Measurements from ENCODE around the gene ITGAX. TPM values are rescaled to one million over a fixed set of nuclear protein-coding genes. Genes with fewer than 3 reads are reported as not detected.
A peak's percentile ranks its signal among the peaks of the same experiment; 100 is the strongest.
"Not testable (repeated sequence)": the region's sequence is repeated elsewhere in the genome, so short reads cannot be mapped to it uniquely, and the experiment has no call there.

ITGAX gene
- under 0.01 and 0.36 TPM in 2 replicates for total RNA-seq

- Histone ChIP-seq H3K4me2 (ENCODE audit: insufficient read depth, low read length) (no peak within 1 kb of the TSS), H3K79me2 (ENCODE audit: insufficient read depth, low read length) (no peaks in the 10 kb centered on the region), H3K4me3 (ENCODE audit: insufficient read depth, low read length) (no peak within 1 kb of the TSS), H3K27me3 (ENCODE audit: insufficient read depth, low read length) (no peaks in the 10 kb centered on the region), H2AFZ (ENCODE audit: low read length) (peak within 1 kb of the TSS; percentile 56), H3K36me3 (ENCODE audit: insufficient read depth, low read length) (no peaks in the 10 kb centered on the region), H3K27ac (ENCODE audit: low read depth, low read length) (no peak within 1 kb of the TSS), H4K20me1 (ENCODE audit: insufficient read depth, low read length) (no peaks in the 10 kb centered on the region), H3K4me1 (ENCODE audit: insufficient read depth, low read length) (peaks cover 5% of the 10 kb centered on the region), H3K9me3 (ENCODE audit: low read depth, low read length) (no peaks in the 10 kb centered on the region)
- DNase-seq (ENCODE audit: insufficient read length, low spot score, missing footprints): peak; percentile 91
- TF ChIP-seq CTCF (IDR thresholded peaks at IDR 0.05; ENCODE audit: extremely low read depth, low read depth, low read length): no peak
These were observed at the start of gene ITGAX for GRCh38 chr16:31354394-31355291. Gene ITGAX, plus strand, starts transcription at chr16:31355176. Its CDS starts 79 bp downstream, at chr16:31355255.

GRCh38 chr16:31305219-31305618, 49.8 kb upstream of the ITGAX start:
- Histone ChIP-seq H3K27ac (ENCODE audit: low read depth, low read length) (no peak overlapping the region), H3K9me3 (ENCODE audit: low read depth, low read length) (no peaks in the 10 kb centered on the region), H3K79me2 (ENCODE audit: insufficient read depth, low read length) (no peaks in the 10 kb centered on the region), H3K4me2 (ENCODE audit: insufficient read depth, low read length) (no peak overlapping the region), H3K36me3 (ENCODE audit: insufficient read depth, low read length) (no peaks in the 10 kb centered on the region), H4K20me1 (ENCODE audit: insufficient read depth, low read length) (no peaks in the 10 kb centered on the region), H3K27me3 (ENCODE audit: insufficient read depth, low read length) (peaks cover 5% of the 10 kb centered on the region), H2AFZ (ENCODE audit: low read length) (no peak overlapping the region), H3K4me1 (ENCODE audit: insufficient read depth, low read length) (no peaks in the 10 kb centered on the region), H3K4me3 (ENCODE audit: insufficient read depth, low read length) (no peak overlapping the region)
- TF ChIP-seq CTCF (IDR thresholded peaks at IDR 0.05; ENCODE audit: extremely low read depth, low read depth, low read length): no peak
- DNase-seq (ENCODE audit: insufficient read length, low spot score, missing footprints): no peak

- not testable (repeated sequence) for H3K27me3 ChIP-seq (ENCODE audit: insufficient read depth, low read length); H4K20me1 ChIP-seq (ENCODE audit: insufficient read depth, low read length); H3K4me1 ChIP-seq (ENCODE audit: insufficient read depth, low read length); H3K27ac ChIP-seq (ENCODE audit: low read depth, low read length); H3K4me3 ChIP-seq (ENCODE audit: insufficient read depth, low read length); DNase-seq (ENCODE audit: insufficient read length, low spot score, missing footprints); H3K9me3 ChIP-seq (ENCODE audit: low read depth, low read length); H3K36me3 ChIP-seq (ENCODE audit: insufficient read depth, low read length); H2AFZ ChIP-seq (ENCODE audit: low read length); H3K4me2 ChIP-seq (ENCODE audit: insufficient read depth, low read length); H3K79me2 ChIP-seq (ENCODE audit: insufficient read depth, low read length)
These were observed 46.6 kb upstream of the ITGAX start for GRCh38 chr16:31308381-31308780.

- no peaks in the 10 kb centered on the region for H3K79me2 ChIP-seq (ENCODE audit: insufficient read depth, low read length)
- no peaks in the 10 kb centered on the region for H3K27me3 ChIP-seq (ENCODE audit: insufficient read depth, low read length)
- H4K20me1 ChIP-seq (ENCODE audit: insufficient read depth, low read length): no peaks in the 10 kb centered on the region
- no peak overlapping the region for H3K4me2 ChIP-seq (ENCODE audit: insufficient read depth, low read length)
- peaks cover 3% of the 10 kb centered on the region for H3K9me3 ChIP-seq (ENCODE audit: low read depth, low read length)
- DNase-seq (ENCODE audit: insufficient read length, low spot score, missing footprints): no peak
- no peaks in the 10 kb centered on the region for H3K4me1 ChIP-seq (ENCODE audit: insufficient read depth, low read length)
- no peaks in the 10 kb centered on the region for H3K36me3 ChIP-seq (ENCODE audit: insufficient read depth, low read length)
- no peak overlapping the region for H3K4me3 ChIP-seq (ENCODE audit: insufficient read depth, low read length)
- H2AFZ ChIP-seq (ENCODE audit: low read length): no peak overlapping the region
- no peak overlapping the region for H3K27ac ChIP-seq (ENCODE audit: low read depth, low read length)
- TF ChIP-seq CTCF (IDR thresholded peaks at IDR 0.05; ENCODE audit: extremely low read depth, low read depth, low read length): no peak
These were observed 32.5 kb upstream of the ITGAX start for GRCh38 chr16:31322500-31322899.

Measured in osteoblast (primary cell).